ENCODE data around the gene PGK2.

PGK2 gene

GRCh38 chr6:49739423-49739822, 47.7 kb downstream of the PGK2 start:
- in situ Hi-C loops (cut with MboI; ENCODE audit: low sequenced_read_pairs) = no loop called here

GRCh38 chr6:49736017-49736508, 51.0 kb downstream of the PGK2 start:
- in situ Hi-C loops (cut with MboI; ENCODE audit: low sequenced_read_pairs) = no loop called here

All from HL-60/S4 treated with phorbol 12-myristate 13-acetate at 8.2 ng/mL for 4 days and 3 days (cell line).